Fibroblast of the aortic adventitia (primary cell): Measurements from ENCODE around the gene DAPK1. TPM values are rescaled to one million over a fixed set of nuclear protein-coding genes. Genes with fewer than 3 reads are reported as not detected.

Source experiments
- DNase-seq: peaks from one replicate; pipeline ENCODE4 v3.0.0-alpha.2; 2010; ENCODE audit warnings: low read depth
- H3K4me3 ChIP-seq: 2 replicates; pipeline ENCODE4 v1.5.1; 2011; ENCODE audit warnings: low read depth, mild to moderate bottlenecking, control low read depth, low read length, moderate library complexity
- CTCF ChIP-seq: IDR thresholded peaks from 2 replicates; pipeline ENCODE4 v1.5.1; 2011; ENCODE audit warnings: mild to moderate bottlenecking, low read length, control low read depth, inconsistent platforms; ENCODE audit not compliant: insufficient read depth
- total RNA-seq: library from RNA; depleted of rRNA; stranded (reverse); fragments of >200 nt; gene quantifications from 2 replicates; pipeline ENCODE4 v1.2.3, GENCODE V29; 2012; ENCODE audit warnings: low replicate concordance

Gene DAPK1
- total RNA-seq, 1 donor: 30.9 TPM

DNA sequence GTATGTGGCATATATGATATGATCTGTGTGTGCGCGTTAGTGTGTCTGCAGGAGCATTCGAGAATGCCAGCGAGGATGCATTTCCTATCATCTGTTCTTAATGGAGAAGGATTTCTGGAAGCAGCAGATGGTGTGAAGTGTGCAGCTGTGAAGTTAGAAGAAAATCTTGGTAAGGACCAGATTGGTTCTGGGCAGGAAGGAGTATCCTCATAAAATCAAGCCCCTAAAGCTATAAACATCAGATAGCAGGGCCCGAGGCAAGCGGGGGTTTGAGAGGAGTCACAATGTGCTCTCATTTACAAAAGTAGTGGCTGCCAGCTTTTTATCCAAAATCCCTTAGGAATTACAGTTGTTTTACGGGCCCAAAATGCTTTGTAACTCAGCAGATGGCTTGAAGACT is 40.0 kb downstream of the DAPK1 start:
- no peak for DNase-seq
- no peak overlapping the region for H3K4me3 ChIP-seq
- no peak for TF ChIP-seq CTCF

- H3K4me3 ChIP-seq: no peak overlapping the region
- peak; percentile 17 for DNase-seq
- TF ChIP-seq CTCF: no peak
Observed at GRCh38 chr9:87540444-87541105, 42.9 kb downstream of the DAPK1 start.

GRCh38 chr9:87541663-87542062 is 44.0 kb downstream of the DAPK1 start:
- DNase-seq: no peak
- TF ChIP-seq CTCF: no peak
- H3K4me3 ChIP-seq: no peak overlapping the region

GRCh38 chr9:87542141-87542540 is 44.5 kb downstream of the DAPK1 start:
- no peak for DNase-seq
- no peak for TF ChIP-seq CTCF
- H3K4me3 ChIP-seq: no peak overlapping the region

DNA sequence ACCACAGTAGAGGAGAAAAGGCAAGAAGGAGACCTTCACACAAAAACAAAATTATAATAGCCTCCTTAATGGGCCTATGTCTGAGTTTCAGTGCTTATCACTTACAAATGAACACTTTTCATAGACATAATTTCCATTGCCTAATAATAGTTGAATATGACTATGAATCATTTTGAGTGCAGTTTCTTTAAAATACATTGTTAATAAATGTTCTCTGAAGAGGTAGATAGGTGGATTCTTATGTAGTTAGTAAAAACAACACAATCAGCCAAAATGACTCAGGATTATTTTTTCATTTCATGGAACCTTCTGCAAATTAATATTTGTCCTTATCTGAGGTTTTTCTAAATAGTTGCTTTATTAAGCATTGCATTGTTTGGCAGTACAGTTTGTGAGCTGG is 45.6 kb downstream of the DAPK1 start:
- peak; percentile 81 for DNase-seq
- no peak for TF ChIP-seq CTCF
- no peak overlapping the region for H3K4me3 ChIP-seq

DNA sequence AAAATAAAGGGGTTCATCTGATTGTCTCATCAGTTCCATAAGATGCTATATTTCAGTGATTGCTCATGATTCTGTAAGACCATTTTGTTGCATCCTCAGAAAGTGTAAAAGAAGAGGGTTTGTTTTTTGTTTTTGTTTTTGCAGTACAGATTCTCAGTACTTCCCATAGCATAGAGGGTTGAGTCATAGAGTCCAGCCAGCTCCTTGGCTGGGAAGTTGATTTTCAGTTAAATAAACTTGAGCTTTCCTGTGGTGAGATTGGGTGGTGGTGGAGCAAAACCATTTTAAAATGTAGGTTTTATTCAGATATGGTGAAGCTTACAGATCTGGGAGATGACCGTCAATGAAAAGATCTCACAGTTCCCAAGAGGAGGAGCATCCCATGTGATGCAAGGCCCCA is 48.2 kb downstream of the DAPK1 start:
- no peak for TF ChIP-seq CTCF
- peak; percentile 49 for DNase-seq
- no peak overlapping the region for H3K4me3 ChIP-seq

GRCh38 chr9:87546704-87547103 is 49.0 kb downstream of the DAPK1 start:
- DNase-seq: peak; percentile 36
- TF ChIP-seq CTCF: no peak
- no peak overlapping the region for H3K4me3 ChIP-seq
